GM23338 (cell line): ENCODE results near the gene ZBTB46. TPM values are rescaled to one million over a fixed set of nuclear protein-coding genes. Genes with fewer than 3 reads are reported as not detected.

Experiments used
- ATAC-seq: fragments of 200-7000 bp; cut with Tn5 transposase; 3 replicates; pipeline ENCODE4 v1.9.1; 2020
- DNase-seq: peaks from one replicate; pipeline ENCODE4 v3.0.0-alpha.2; 2015; ENCODE audit warnings: low spot score
- H2AFZ ChIP-seq: fragments of 200-600 bp; sonication (generic); 2 replicates; pipeline ENCODE4 v1.8.0; 2016; ENCODE audit warnings: antibody characterized with exemption, mild to moderate bottlenecking, moderate library complexity
- H3F3A ChIP-seq: fragments of 200-600 bp; sonication (generic); replicated peaks from 2 replicates; pipeline ENCODE4 v1.8.0; 2017; ENCODE audit warnings: antibody characterized with exemption, mixed run types, low read depth
- H3K27ac ChIP-seq: fragments of 200-600 bp; sonication (generic); 2 replicates; pipeline ENCODE4 v1.6.1; 2016; ENCODE audit warnings: low read depth
- H3K27me3 ChIP-seq: fragments of 200-600 bp; sonication (generic); 2 replicates; pipeline ENCODE4 v1.8.0; 2016; ENCODE audit warnings: mild to moderate bottlenecking, mixed run types, moderate library complexity; ENCODE audit not compliant: insufficient read depth
- H3K36me3 ChIP-seq: fragments of 200-600 bp; sonication (generic); 2 replicates; pipeline ENCODE4 v1.8.0; 2016; ENCODE audit warnings: mild to moderate bottlenecking; ENCODE audit not compliant: insufficient read depth
- H3K4me1 ChIP-seq: fragments of 200-600 bp; sonication (generic); 2 replicates; pipeline ENCODE4 v1.8.0; 2016; ENCODE audit warnings: mild to moderate bottlenecking, moderate library complexity; ENCODE audit not compliant: insufficient read depth
- H3K4me2 ChIP-seq: fragments of 200-600 bp; sonication (generic); 2 replicates; pipeline ENCODE4 v1.7.1; 2017; ENCODE audit warnings: mixed run types
- H3K4me3 ChIP-seq: fragments of 200-600 bp; sonication (generic); 2 replicates; pipeline ENCODE4 v1.6.1; 2016; ENCODE audit warnings: mixed run types
- H3K79me2 ChIP-seq: fragments of 200-600 bp; sonication (generic); replicated peaks from 2 replicates; pipeline ENCODE4 v1.8.0; 2017; ENCODE audit warnings: mild to moderate bottlenecking; ENCODE audit not compliant: insufficient read depth
- H3K9me2 ChIP-seq: fragments of 200-600 bp; sonication (generic); 2 replicates; pipeline ENCODE4 v1.8.0; 2017; ENCODE audit not compliant: insufficient read depth
- H4K20me1 ChIP-seq: fragments of 200-600 bp; sonication (generic); replicated peaks from 2 replicates; pipeline ENCODE4 v1.8.0; 2017; ENCODE audit warnings: mild to moderate bottlenecking; ENCODE audit not compliant: insufficient read depth
- H3K27ac Mint-ChIP-seq: 2 replicates; pipeline ENCODE4 v1.8.0; 2020; ENCODE audit warnings: inconsistent platforms, mild to moderate bottlenecking, moderate library complexity, mixed read lengths
- H3K27me3 Mint-ChIP-seq: 3 replicates; pipeline ENCODE4 v1.8.0; 2022; ENCODE audit warnings: low read depth, mild to moderate bottlenecking, moderate library complexity, mixed read lengths, inconsistent platforms; ENCODE audit not compliant: insufficient read depth, poor library complexity
- H3K36me3 Mint-ChIP-seq: 3 replicates; pipeline ENCODE4 v1.8.0; 2021; ENCODE audit warnings: low read depth, mild to moderate bottlenecking, inconsistent platforms, moderate library complexity, mixed read lengths
- H3K4me1 Mint-ChIP-seq: 3 replicates; pipeline ENCODE4 v1.8.0; 2020; ENCODE audit warnings: mild to moderate bottlenecking, inconsistent platforms, mixed read lengths
- H3K4me3 Mint-ChIP-seq: 3 replicates; pipeline ENCODE4 v1.8.0; 2021; ENCODE audit warnings: moderate library complexity, mild to moderate bottlenecking, inconsistent platforms, mixed read lengths
- H3K9me3 Mint-ChIP-seq: 3 replicates; pipeline ENCODE4 v1.8.0; 2020; ENCODE audit warnings: moderate library complexity, mild to moderate bottlenecking, inconsistent platforms, mixed read lengths
- CREB1 ChIP-seq: fragments of 250-450 bp; sonication (Bioruptor Pico); IDR thresholded peaks from 2 replicates; pipeline ENCODE4 v1.5.0; 2020; ENCODE audit warnings: low read depth, mild to moderate bottlenecking, moderate library complexity
- ETS1 ChIP-seq: IDR thresholded peaks from 2 replicates; pipeline ENCODE4 v1.6.1; 2016; ENCODE audit warnings: antibody characterized with exemption
- EZH2 ChIP-seq: fragments of 200-600 bp; sonication (generic); IDR thresholded peaks from one replicate; pipeline ENCODE4 v1.8.0; 2017; ENCODE audit warnings: antibody characterized with exemption, mild to moderate bottlenecking, low read depth; ENCODE audit not compliant: unreplicated experiment
- EZH2phosphoT487 ChIP-seq: fragments of 200-600 bp; sonication (generic); IDR thresholded peaks from one replicate; pipeline ENCODE4 v1.8.1; 2018; ENCODE audit warnings: antibody characterized with exemption; ENCODE audit not compliant: unreplicated experiment
- JUNB ChIP-seq: IDR thresholded peaks from one replicate; pipeline ENCODE4 v1.6.1; 2016; ENCODE audit warnings: antibody characterized with exemption; ENCODE audit not compliant: unreplicated experiment
- NANOG ChIP-seq: IDR thresholded peaks from 2 replicates; pipeline ENCODE4 v1.6.1; 2016; ENCODE audit warnings: antibody characterized with exemption, borderline replicate concordance
- POLR2AphosphoS5 ChIP-seq: IDR thresholded peaks from 2 replicates; pipeline ENCODE4 v1.6.1; 2016; ENCODE audit warnings: antibody characterized with exemption, low read depth
- STAT1 ChIP-seq: IDR thresholded peaks from one replicate; pipeline ENCODE4 v1.6.1; 2016; ENCODE audit warnings: antibody characterized with exemption; ENCODE audit not compliant: unreplicated experiment
- ZNF114 ChIP-seq: fragments of 250-450 bp; sonication (Bioruptor Pico); IDR thresholded peaks from 2 replicates; pipeline ENCODE4 v1.5.0; 2020; ENCODE audit warnings: mild to moderate bottlenecking, moderate library complexity
- ZNF331 ChIP-seq: fragments of 250-450 bp; sonication (Bioruptor Pico); IDR thresholded peaks from 2 replicates; pipeline ENCODE4 v1.5.0; 2020; ENCODE audit warnings: low read depth, mild to moderate bottlenecking, moderate library complexity
- polyA plus RNA-seq: library from polyadenylated mRNA; unstranded; fragments of >200 nt; fragmentation: Nextera tagmentation; extraction: Ambion mirVana; gene quantifications from 2 replicates; pipeline ENCODE4 v1.2.1, GENCODE V29; 2016
- total RNA-seq: library from RNA; depleted of rRNA; stranded (reverse); fragments of >200 nt; shearing (Covaris generic); gene quantifications from 2 replicates; pipeline ENCODE4 v1.2.3, GENCODE V29; 2014
- TF ChIP-seq, protein P1 (sequence below): IDR thresholded peaks from one replicate; pipeline ENCODE4 v1.6.1; 2018; ENCODE audit warnings: antibody characterized with exemption; ENCODE audit not compliant: unreplicated experiment
- TF ChIP-seq, protein P2 (sequence below): fragments of 250-450 bp; sonication (Bioruptor Pico); IDR thresholded peaks from 2 replicates; pipeline ENCODE4 v1.5.0; 2020; ENCODE audit warnings: mild to moderate bottlenecking, moderate library complexity
- TF ChIP-seq, protein P3 (sequence below), 2 experiments: fragments of 200-600 bp in 1 of 2; sonication (generic) in 1 of 2; conservative IDR thresholded peaks; 2 replicates each; pipeline versions ENCODE4 v1.5.1 to v1.6.1; 2016 to 2017; ENCODE audit warnings: antibody characterized with exemption in 2 of 2, low read depth in 2 of 2, mild to moderate bottlenecking in 2 of 2, moderate library complexity in 1 of 2

ZBTB46 gene
- total and polyA plus RNA-seq, 2 experiments from 2014 or later: 3.2 to 26.9 TPM

DNA sequence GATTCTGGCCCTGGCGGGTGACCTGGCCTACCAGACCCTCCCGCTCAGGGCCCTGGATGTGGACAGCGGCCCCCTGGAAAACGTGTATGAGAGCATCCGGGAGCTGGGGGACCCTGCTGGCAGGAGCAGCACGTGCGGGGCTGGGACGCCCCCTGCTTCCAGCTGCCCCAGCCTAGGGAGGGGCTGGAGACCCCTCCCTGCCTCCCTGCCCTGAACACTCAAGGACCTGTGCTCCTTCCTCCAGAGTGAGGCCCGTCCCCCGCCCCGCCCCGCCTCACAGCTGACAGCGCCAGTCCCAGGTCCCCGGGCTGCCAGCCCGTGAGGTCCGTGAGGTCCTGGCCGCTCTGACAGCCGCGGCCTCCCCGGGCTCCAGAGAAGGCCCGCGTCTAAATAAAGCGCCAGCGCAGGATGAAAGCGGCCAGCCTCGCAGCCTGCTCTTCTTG is 92.4 kb downstream of the ZBTB46 start:
- peak; percentile 24 for ATAC-seq
- H3K36me3 ChIP-seq: no peaks in the 10 kb centered on the region

More for the DNA sequence above, 92.4 kb downstream of the ZBTB46 start:
- TF ChIP-seq JUNB (no peak), CREB1 (CRISPR knock-in tag) (no peak), EZH2phosphoT487 (no peak), EZH2 (no peak), ETS1 (no peak), ZNF331 (CRISPR knock-in tag) (no peak), ZNF114 (no peak), STAT1 (no peak), POLR2AphosphoS5 (no peak), NANOG (no peak)
- TF ChIP-seq, protein P1, sequence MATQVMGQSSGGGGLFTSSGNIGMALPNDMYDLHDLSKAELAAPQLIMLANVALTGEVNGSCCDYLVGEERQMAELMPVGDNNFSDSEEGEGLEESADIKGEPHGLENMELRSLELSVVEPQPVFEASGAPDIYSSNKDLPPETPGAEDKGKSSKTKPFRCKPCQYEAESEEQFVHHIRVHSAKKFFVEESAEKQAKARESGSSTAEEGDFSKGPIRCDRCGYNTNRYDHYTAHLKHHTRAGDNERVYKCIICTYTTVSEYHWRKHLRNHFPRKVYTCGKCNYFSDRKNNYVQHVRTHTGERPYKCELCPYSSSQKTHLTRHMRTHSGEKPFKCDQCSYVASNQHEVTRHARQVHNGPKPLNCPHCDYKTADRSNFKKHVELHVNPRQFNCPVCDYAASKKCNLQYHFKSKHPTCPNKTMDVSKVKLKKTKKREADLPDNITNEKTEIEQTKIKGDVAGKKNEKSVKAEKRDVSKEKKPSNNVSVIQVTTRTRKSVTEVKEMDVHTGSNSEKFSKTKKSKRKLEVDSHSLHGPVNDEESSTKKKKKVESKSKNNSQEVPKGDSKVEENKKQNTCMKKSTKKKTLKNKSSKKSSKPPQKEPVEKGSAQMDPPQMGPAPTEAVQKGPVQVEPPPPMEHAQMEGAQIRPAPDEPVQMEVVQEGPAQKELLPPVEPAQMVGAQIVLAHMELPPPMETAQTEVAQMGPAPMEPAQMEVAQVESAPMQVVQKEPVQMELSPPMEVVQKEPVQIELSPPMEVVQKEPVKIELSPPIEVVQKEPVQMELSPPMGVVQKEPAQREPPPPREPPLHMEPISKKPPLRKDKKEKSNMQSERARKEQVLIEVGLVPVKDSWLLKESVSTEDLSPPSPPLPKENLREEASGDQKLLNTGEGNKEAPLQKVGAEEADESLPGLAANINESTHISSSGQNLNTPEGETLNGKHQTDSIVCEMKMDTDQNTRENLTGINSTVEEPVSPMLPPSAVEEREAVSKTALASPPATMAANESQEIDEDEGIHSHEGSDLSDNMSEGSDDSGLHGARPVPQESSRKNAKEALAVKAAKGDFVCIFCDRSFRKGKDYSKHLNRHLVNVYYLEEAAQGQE: no peak
- TF ChIP-seq, protein P2, sequence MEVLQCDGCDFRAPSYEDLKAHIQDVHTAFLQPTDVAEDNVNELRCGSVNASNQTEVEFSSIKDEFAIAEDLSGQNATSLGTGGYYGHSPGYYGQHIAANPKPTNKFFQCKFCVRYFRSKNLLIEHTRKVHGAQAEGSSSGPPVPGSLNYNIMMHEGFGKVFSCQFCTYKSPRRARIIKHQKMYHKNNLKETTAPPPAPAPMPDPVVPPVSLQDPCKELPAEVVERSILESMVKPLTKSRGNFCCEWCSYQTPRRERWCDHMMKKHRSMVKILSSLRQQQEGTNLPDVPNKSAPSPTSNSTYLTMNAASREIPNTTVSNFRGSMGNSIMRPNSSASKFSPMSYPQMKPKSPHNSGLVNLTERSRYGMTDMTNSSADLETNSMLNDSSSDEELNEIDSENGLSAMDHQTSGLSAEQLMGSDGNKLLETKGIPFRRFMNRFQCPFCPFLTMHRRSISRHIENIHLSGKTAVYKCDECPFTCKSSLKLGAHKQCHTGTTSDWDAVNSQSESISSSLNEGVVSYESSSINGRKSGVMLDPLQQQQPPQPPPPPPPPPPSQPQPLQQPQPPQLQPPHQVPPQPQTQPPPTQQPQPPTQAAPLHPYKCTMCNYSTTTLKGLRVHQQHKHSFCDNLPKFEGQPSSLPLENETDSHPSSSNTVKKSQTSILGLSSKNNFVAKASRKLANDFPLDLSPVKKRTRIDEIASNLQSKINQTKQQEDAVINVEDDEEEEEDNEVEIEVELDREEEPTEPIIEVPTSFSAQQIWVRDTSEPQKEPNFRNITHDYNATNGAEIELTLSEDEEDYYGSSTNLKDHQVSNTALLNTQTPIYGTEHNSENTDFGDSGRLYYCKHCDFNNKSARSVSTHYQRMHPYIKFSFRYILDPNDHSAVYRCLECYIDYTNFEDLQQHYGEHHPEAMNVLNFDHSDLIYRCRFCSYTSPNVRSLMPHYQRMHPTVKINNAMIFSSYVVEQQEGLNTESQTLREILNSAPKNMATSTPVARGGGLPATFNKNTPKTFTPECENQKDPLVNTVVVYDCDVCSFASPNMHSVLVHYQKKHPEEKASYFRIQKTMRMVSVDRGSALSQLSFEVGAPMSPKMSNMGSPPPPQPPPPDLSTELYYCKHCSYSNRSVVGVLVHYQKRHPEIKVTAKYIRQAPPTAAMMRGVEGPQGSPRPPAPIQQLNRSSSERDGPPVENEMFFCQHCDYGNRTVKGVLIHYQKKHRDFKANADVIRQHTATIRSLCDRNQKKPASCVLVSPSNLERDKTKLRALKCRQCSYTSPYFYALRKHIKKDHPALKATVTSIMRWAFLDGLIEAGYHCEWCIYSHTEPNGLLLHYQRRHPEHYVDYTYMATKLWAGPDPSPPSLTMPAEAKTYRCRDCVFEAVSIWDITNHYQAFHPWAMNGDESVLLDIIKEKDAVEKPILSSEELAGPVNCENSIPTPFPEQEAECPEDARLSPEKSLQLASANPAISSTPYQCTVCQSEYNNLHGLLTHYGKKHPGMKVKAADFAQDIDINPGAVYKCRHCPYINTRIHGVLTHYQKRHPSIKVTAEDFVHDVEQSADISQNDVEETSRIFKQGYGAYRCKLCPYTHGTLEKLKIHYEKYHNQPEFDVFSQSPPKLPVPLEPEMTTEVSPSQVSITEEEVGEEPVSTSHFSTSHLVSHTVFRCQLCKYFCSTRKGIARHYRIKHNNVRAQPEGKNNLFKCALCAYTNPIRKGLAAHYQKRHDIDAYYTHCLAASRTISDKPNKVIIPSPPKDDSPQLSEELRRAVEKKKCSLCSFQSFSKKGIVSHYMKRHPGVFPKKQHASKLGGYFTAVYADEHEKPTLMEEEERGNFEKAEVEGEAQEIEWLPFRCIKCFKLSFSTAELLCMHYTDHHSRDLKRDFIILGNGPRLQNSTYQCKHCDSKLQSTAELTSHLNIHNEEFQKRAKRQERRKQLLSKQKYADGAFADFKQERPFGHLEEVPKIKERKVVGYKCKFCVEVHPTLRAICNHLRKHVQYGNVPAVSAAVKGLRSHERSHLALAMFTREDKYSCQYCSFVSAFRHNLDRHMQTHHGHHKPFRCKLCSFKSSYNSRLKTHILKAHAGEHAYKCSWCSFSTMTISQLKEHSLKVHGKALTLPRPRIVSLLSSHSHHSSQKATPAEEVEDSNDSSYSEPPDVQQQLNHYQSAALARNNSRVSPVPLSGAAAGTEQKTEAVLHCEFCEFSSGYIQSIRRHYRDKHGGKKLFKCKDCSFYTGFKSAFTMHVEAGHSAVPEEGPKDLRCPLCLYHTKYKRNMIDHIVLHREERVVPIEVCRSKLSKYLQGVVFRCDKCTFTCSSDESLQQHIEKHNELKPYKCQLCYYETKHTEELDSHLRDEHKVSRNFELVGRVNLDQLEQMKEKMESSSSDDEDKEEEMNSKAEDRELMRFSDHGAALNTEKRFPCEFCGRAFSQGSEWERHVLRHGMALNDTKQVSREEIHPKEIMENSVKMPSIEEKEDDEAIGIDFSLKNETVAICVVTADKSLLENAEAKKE (CRISPR knock-in tag): no peak
- TF ChIP-seq, protein P3, sequence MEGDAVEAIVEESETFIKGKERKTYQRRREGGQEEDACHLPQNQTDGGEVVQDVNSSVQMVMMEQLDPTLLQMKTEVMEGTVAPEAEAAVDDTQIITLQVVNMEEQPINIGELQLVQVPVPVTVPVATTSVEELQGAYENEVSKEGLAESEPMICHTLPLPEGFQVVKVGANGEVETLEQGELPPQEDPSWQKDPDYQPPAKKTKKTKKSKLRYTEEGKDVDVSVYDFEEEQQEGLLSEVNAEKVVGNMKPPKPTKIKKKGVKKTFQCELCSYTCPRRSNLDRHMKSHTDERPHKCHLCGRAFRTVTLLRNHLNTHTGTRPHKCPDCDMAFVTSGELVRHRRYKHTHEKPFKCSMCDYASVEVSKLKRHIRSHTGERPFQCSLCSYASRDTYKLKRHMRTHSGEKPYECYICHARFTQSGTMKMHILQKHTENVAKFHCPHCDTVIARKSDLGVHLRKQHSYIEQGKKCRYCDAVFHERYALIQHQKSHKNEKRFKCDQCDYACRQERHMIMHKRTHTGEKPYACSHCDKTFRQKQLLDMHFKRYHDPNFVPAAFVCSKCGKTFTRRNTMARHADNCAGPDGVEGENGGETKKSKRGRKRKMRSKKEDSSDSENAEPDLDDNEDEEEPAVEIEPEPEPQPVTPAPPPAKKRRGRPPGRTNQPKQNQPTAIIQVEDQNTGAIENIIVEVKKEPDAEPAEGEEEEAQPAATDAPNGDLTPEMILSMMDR (conservative IDR thresholded peaks at IDR 0.05; ENCODE audit: low read depth in 2 of 2): no peak
- peak; percentile 82 for DNase-seq
- Histone ChIP-seq H3K27ac (no peak overlapping the region), H3K79me2 (no peaks in the 10 kb centered on the region), H3K4me3 (peak overlapping the region; percentile 63), H2AFZ (no peak overlapping the region; the same call in 1 of the 2 replicates), H3K27me3 (peaks cover 6% of the 10 kb centered on the region), H3K4me1 (peaks cover 7% of the 10 kb centered on the region; the same call in 1 of the 2 replicates), H3K4me2 (peak overlapping the region; percentile 91), H3K9me2 (no peaks in the 10 kb centered on the region), H4K20me1 (no peaks in the 10 kb centered on the region), H3F3A (peaks cover 12% of the 10 kb centered on the region; the same call in 1 of the 2 replicates)
- no peaks in the 10 kb centered on the region for H3K4me1 Mint-ChIP-seq
- H3K36me3 Mint-ChIP-seq: peaks cover 11% of the 10 kb centered on the region
- no peak overlapping the region for H3K27ac Mint-ChIP-seq
- H3K4me3 Mint-ChIP-seq: peak overlapping the region; percentile 37; the same call in 1 of the 3 replicates
- H3K27me3 Mint-ChIP-seq: peaks cover 12% of the 10 kb centered on the region
- H3K9me3 Mint-ChIP-seq: no peaks in the 10 kb centered on the region; the same call in 2 of the 3 replicates
